Adrenal gland (tissue), 5 donors: ENCODE results near the gene PCGF3.

ENCODE experiments used
- POLR2A ChIP-seq, 2 donors: fragments of 450-650 bp; IDR thresholded peaks; one replicate each; pipeline ENCODE4 v1.6.1; 2017; ENCODE audit warnings: antibody characterized with exemption in 2 of 2, mild to moderate bottlenecking in 2 of 2, moderate library complexity in 1 of 2
- TF ChIP-seq, protein P1 (sequence below), 6 experiments: fragments of 450-650 bp in 4 of 6; fragments of 200-600 bp in 2 of 6; sonication (generic) in 1 of 6; IDR thresholded peaks; 1 replicate in 5 of 6; 2 replicates in 1 of 6; pipeline versions ENCODE4 v1.5.1 to v1.8.0; 2016 to 2021; ENCODE audit warnings: antibody characterized with exemption in 6 of 6, mild to moderate bottlenecking in 2 of 6, moderate library complexity in 1 of 6
- donor health status: DM: no; HTN: no; CAD: no.

DNA sequence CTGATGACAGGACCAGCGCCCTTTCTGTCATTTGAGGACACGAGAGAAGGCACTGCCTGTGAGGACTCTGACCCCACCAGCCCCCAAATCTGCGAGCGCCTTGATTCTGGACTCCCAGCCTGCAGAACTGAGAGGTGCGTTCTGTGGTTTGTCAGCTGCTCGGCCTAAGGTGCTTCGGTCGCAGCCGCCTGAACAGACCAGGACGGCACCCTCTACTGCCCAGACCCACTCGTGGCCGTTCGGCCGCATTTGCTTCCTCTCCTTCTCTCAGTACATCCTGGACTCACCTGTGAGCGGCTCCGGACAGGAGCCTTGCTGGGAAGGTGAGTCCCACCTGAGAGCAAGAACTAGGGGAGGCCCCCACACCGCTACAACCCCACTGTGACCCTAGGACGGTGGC, 8.5 kb downstream of the PCGF3 start:
- TF ChIP-seq, protein P1, sequence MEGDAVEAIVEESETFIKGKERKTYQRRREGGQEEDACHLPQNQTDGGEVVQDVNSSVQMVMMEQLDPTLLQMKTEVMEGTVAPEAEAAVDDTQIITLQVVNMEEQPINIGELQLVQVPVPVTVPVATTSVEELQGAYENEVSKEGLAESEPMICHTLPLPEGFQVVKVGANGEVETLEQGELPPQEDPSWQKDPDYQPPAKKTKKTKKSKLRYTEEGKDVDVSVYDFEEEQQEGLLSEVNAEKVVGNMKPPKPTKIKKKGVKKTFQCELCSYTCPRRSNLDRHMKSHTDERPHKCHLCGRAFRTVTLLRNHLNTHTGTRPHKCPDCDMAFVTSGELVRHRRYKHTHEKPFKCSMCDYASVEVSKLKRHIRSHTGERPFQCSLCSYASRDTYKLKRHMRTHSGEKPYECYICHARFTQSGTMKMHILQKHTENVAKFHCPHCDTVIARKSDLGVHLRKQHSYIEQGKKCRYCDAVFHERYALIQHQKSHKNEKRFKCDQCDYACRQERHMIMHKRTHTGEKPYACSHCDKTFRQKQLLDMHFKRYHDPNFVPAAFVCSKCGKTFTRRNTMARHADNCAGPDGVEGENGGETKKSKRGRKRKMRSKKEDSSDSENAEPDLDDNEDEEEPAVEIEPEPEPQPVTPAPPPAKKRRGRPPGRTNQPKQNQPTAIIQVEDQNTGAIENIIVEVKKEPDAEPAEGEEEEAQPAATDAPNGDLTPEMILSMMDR (IDR thresholded peaks at IDR 0.05), result no peak
- no peak for TF ChIP-seq POLR2A (IDR thresholded peaks at IDR 0.05)
